Measurements from ENCODE around the gene ACD.

The ACD gene

GRCh38 chr16:67675999-67676398 is 15.9 kb upstream of the ACD start:
- no peak for DNase-seq (ENCODE audit: low read depth in 2 of 2)

- DNase-seq (ENCODE audit: low read depth in 2 of 2), result no peak
Observed at GRCh38 chr16:67675579-67675935, 15.5 kb upstream of the ACD start.

DNA sequence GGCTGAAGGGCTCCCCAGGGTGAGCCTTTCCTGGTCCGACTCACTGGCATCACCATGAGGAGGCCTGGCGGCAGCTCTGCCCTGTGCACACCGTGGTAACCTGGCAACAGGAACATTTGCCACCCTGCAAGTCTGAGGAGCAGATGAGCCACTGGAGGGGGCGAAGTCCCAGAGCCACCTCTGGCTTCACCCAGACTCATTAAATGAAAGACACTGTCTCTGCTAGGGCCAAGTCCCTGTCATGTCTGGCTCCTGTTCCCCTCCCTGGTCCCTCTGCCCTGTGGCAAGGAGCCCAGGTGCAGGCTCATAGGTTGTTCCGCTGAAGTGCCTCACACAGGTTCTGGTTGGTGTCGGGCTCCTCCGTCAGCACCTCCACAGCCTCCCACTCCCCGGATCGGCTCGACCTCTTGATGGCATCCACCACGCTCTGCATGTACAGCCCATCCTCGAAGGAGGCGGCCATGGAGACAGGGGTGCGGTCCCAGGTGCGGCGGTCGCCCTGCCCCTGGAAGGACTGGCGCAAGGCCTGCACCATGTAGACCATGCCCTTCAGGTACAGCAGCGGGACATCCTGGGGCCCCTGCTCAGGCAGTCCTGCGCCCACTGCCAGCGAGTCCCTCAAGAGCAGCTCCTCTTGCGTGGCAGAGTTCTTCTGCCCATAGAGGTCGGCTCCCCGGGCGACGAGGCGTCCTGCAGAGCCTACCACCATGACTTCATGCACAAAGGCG is 15.0 kb upstream of the ACD start:
- DNase-seq (ENCODE audit: low read depth in 2 of 2), result no peak

GRCh38 chr16:67673712-67674580 is 13.9 kb upstream of the ACD start:
- no peak for DNase-seq (ENCODE audit: low read depth in 2 of 2)

- no peak for DNase-seq (ENCODE audit: low read depth in 2 of 2)
Observed at GRCh38 chr16:67672739-67673662, 12.9 kb upstream of the ACD start.

DNA sequence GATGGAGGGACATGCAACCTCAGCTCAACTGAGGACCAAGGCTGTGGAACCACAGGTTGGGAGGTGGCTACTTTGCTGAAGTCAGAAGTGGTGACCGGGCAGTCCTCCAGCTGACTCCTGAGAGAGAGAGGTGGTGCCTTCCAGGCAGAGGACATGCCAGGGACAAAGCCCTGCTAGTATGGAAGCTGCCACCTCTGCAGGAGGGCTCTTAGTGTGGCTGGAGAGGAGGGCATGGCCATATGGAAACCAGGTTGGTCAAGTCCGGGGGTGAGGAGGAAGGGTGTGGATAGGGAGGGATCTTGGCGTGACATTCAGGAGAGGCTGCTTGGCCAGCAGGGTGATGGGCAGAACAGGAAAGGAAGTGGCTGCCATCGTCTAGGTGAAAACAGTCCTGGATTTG is 12.2 kb upstream of the ACD start:
- no peak for DNase-seq (ENCODE audit: low read depth in 2 of 2)

DNA sequence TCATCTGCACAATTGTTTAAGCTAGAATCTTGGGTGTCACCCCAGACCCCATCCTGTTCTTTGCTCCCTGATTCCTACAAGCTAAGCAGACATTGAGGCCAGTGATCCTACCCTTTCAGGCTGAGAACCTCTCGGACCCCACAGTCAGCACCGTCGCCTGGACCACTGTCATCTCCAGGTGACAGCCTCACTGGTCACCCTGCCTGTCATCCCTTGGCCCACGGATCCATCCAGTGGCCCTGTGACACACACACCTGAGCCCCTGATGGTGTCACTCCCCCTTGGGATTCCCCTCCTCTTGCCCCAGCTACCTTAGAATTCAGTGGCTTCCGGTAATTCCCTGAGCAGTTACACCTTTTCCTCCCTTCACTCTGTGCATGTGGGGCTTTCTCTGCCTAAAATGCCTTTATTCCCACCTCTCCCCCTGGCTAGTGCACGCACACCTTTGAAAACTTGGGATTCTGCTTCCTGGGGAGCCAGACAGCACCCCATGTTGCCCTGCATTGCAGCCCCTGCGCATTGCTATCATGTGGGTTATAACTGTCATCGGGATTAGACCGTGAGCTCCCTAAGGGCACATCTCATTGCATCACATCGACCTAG is 9.5 kb upstream of the ACD start:
- no peak for DNase-seq (ENCODE audit: low read depth in 2 of 2)

DNA sequence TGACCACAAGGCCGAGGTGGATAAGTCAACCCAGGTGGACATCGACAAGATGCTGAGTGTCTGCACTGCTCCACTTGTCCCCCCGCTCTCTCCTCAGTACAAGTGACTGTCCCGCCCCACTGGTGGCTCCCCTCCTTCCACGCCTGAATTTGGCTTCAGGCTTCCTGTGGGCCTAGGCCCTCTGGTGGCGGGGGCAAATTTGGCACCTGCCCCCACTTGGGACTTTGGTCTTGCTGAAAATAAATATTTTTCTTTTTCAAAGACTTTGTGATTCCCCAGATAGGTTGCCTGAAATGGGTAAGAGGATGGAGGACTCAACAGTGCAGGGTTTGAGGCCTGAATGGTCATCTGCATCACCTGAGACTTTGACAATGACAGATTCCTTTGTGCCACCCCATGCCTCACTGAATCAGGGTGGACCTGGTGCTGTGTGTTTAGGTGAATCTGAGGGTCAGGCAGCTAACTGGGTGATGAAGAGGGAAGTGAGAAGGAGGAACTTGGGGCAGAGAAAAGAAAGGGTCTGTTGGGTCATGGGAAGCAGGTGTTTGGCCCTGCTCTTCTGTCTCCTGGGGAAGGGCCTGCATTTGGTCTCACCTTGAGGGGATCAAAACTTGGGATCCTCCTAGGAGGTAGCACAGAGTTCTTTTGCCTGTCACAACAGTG is 8.6 kb upstream of the ACD start:
- no peak for DNase-seq (ENCODE audit: low read depth in 2 of 2)

DNA sequence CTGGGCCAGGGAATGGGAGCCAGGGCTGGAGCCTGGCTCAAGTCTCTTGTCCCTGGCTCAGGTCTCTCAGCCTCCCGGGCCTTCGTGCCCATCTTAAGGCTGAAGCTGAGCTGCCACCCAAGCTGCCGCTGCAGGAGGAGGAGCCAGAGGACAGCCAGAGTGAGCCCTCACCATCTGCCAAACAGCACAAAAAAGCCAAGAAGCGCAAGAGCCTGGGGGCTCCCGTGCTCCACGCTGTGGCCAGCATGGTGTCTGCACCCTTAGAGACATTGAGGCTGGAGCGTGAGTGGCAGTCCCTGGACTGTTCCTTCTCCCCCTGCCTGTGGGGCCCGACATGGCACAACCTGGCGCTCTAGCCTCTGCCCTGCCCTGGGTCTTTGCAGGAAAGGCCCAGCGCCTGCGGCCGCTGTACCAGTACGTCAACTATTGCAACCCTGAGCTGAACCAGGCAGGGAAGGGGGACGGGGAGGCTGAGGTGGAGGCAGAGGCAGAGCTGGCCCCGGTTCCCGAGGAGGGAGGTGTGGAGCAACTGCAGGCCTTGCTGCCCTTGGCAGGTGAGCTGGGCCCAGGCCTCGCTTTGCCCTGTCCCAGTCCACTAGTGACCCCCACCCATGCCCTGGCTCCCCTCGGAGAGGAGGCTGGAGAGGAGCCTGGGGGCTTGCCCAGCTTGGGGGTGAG is 7.9 kb upstream of the ACD start:
- peak; percentile 62 to 66 for DNase-seq (ENCODE audit: low read depth in 2 of 2)

DNA sequence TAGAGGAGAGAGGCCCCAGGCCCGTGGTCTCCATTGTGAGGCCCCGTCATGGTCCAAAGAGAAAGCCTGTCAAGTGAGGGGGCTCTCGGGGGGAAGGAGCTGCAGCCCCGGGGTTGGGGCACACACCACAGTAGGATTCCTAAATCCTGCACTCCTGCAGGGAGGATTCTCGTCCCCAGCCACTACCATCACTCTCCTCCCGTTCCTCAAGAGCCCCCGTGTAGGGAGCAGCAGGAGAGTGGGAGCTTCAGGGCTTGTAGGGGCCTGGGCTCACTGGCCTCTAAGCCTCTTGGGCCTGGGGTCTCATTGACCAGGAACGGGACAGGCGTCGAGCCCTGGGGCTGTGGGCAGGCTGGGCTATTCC is 7.4 kb upstream of the ACD start:
- no peak for DNase-seq (ENCODE audit: low read depth in 2 of 2)

DNA sequence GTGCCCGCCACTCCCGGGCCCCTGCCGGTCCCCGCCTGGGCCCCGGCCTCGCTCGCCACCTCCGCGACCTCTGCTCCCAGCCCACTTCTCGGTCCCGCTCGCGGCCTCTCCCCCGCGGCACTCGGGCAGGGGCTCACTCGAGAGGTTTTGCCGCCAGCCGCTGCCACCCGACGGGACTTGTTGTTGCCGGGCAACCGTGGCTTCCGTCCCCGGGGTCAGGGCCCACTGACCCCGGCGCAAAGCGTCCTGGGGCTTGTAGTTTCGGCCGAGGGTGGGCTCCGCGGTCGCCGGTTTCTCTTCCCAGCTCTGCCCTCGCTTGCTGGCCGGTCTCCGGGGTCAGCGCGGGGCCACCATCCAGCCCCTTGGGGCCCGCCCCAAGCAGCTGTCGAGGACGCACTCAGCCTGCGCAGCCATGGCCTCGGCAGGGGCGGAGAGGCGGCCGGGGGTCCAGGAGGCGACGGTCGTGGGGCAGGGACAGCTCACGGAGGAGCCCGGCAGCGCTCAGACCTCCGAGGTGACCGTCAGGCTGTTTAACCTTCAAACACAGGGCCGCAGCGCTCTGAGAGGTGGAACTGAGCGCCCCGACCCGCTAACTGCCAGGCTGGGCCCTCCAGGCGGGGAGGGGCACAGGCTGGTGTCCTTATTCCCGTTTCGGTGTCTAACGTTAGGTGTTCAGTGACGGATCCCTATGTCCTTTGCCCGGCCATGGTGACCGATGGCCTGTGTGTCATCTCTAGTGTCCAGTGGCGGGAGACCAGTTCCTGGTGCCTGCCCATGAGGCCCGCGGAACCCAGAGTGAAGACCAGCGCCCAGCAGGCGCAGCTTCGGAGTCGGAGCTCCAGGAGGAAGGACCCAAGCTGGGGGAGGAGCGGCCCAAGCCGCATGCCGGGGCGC is 6.7 kb upstream of the ACD start, which contains the start of the genes C16orf86 and ENKD1:
Gene C16orf86, plus strand, starts transcription at position 256 of the 894 bp plus-strand sequence. Its CDS starts 157 bp downstream, at position 413.
Gene ENKD1, minus strand, starts transcription at position 192 of the 894 bp plus-strand sequence. CDS start 308 bp downstream, outside the sequence.
- peak; percentile 59 to 75 for DNase-seq (ENCODE audit: low read depth in 2 of 2)

DNA sequence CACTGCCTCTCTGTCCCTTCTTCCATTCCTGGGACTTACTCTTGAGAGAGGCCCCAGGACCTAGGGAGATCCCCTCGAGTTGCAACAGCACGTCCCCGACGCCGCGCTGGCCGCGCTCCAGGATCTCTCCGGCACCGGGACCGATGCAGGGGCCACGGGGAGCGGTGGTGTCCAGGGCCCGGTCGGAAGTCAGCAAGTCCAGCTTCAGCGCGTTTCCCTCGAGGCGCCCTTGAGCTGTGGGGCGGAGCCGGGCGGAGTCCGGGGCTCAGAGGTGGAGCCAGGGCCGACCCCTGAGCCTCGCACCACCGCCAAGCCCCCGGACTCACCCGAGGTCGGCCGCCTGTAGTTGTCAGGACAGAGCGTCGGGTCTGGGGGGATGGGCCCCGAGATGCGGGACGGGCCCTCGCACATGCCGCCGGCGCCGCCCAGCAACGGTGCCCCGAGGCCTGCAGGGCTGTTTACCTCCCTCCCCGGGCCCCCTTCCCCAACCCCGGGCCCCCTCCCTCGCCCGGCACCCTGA is 6.0 kb upstream of the ACD start:
- no peak for DNase-seq (ENCODE audit: low read depth in 2 of 2)

GRCh38 chr16:67665598-67665997 is 5.5 kb upstream of the ACD start:
- no peak for DNase-seq (ENCODE audit: low read depth in 2 of 2)

- DNase-seq (ENCODE audit: low read depth in 2 of 2), result no peak
Observed at GRCh38 chr16:67664871-67665270, 4.8 kb upstream of the ACD start.

- DNase-seq (ENCODE audit: low read depth in 2 of 2), result no peak
Observed at GRCh38 chr16:67664258-67664657, 4.2 kb upstream of the ACD start.

GRCh38 chr16:67663877-67664222 is 3.8 kb upstream of the ACD start:
- no peak for DNase-seq (ENCODE audit: low read depth in 2 of 2)

GRCh38 chr16:67663151-67663876 is 3.3 kb upstream of the ACD start:
- no peak for DNase-seq (ENCODE audit: low read depth in 2 of 2)

DNA sequence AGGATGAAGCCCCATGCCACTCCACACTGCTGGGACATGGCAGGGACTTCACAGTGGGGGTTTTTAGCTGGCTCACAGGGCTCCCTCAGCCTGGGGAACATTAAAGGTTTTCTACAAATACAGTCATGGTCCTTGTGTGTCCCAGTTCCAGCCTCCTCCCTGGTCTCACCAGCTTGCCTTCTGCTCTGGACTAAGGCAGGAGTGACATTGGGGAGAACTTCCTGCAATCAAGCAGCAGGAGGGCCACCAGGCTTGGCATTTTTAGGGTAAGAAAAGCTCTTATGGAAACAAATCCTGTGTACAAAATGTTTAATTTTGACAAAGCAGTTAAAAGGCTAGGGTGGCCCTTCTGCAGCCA is 2.6 kb upstream of the ACD start:
- no peak for DNase-seq (ENCODE audit: low read depth in 2 of 2)
